HG03520 (cell line): ENCODE measurements around the gene PLPP4.

Source experiments
- ATAC-seq: cut with Tn5 transposase; IDR thresholded peaks from one replicate; pipeline ENCODE4 v1.9.1; 2021; ENCODE audit warnings: mild to moderate bottlenecking, moderate library complexity; ENCODE audit not compliant: unreplicated experiment

PLPP4 gene

GRCh38 chr10:120515741-120516140 lies 58.7 kb downstream of the PLPP4 start:
- ATAC-seq: no peak

DNA sequence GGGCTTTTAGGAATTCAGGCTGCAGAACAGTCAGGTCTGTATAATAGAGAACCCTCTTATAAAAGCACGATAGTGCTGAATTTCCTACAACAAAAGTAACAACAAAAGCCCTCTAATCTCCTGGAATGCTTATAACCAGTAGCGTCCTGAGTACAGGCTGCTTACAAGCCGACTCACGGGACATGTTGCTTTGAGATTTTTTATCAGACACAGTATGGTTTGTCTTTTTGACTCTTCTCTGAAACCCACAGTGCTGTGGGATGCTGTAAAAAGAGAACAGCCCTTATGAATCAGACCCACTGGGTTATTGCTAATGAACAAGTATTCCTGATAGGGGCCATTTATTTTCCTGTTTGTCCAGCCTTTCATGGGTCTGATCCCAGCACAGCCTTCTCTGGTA lies 59.4 kb downstream of the PLPP4 start:
- ATAC-seq: no peak

DNA sequence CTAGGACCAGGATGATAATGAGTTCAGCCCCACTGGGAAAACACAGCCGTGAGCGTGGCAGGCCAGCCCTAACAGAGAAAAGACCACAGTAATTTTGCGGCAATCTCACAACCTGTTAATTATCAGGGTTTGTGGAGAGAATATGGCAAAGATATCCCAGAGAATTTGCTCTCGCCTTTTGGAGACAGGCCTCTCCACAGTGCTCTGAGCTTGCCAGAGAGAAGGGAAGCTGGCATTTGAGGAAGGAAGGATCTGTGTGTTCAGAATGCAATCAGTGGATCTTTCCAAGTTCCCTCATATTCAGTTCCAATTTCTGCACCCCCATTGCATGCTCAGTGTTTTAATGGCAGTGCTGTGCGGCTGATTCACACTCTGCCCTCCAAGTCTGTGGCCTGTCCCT lies 60.2 kb downstream of the PLPP4 start:
- no peak for ATAC-seq

- no peak for ATAC-seq
These were observed 61.0 kb downstream of the PLPP4 start for GRCh38 chr10:120517881-120518484.

GRCh38 chr10:120521880-120522279 lies 64.9 kb downstream of the PLPP4 start:
- no peak for ATAC-seq

DNA sequence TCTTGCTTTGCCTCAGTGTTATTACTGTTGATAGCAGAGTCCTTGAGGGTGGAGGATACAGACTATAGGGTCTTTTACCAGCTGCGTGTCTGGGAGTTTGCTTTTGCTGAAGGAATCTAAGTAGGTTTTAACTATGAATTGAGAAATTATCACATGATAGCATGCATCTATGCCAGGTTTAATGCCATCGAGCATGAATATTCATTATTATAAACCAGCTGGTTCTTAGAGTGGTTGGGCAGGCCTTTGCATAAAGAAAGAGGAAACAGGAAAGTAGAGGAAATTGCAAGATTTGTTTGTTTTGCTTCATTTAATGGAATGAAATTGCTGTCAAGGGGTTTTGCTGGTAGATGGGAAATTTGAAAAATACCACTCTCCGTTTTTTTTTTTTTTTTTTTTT lies 70.7 kb downstream of the PLPP4 start:
- ATAC-seq: no peak

- no peak for ATAC-seq
These were observed 73.7 kb downstream of the PLPP4 start for GRCh38 chr10:120530699-120531098.

- no peak for ATAC-seq
These were observed 81.1 kb downstream of the PLPP4 start for GRCh38 chr10:120538091-120538490.

DNA sequence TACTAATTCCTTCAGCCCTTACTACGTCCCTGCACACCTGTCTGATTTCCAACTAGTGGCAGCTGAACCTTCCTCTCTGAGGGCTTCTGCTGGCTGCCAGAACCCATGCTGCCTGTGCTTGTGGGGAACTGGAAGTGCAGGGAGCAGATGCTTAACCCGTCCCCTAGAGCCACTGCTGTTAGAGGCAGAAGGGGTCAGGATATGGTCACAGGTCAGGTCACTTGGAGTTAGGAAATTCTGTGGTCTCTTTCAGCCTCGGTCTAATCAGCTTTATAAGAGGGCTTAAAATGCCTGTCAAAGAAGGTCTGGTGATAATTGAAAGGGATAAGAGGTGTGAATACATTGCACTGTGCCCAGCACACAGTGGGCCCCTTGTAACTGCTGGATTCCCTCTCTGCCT lies 82.0 kb downstream of the PLPP4 start:
- ATAC-seq: no peak

DNA sequence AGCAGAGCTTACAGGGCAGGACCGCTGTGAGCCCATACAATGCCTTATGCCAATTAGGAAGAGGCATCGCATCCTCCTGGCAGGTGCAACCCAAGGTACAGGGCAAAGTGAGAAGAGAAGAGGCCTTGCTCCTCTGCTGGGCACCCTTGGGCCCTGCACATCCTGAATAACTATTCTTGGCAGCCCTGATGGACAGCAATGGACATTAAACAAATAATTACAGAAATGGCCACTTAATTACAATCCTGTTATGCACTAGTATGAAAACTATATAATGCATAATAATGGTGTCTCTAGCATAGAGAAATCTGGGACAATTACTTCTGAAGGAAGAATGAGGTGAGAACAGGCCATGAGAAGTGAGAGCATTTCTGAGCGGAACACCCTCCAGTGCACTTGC lies 83.5 kb downstream of the PLPP4 start:
- no peak for ATAC-seq

GRCh38 chr10:120541984-120542383 lies 85.0 kb downstream of the PLPP4 start:
- ATAC-seq: no peak

GRCh38 chr10:120542591-120542990 lies 85.6 kb downstream of the PLPP4 start:
- no peak for ATAC-seq

GRCh38 chr10:120543291-120543690 lies 86.3 kb downstream of the PLPP4 start:
- ATAC-seq: no peak

GRCh38 chr10:120548210-120548609 lies 91.2 kb downstream of the PLPP4 start:
- ATAC-seq: no peak

DNA sequence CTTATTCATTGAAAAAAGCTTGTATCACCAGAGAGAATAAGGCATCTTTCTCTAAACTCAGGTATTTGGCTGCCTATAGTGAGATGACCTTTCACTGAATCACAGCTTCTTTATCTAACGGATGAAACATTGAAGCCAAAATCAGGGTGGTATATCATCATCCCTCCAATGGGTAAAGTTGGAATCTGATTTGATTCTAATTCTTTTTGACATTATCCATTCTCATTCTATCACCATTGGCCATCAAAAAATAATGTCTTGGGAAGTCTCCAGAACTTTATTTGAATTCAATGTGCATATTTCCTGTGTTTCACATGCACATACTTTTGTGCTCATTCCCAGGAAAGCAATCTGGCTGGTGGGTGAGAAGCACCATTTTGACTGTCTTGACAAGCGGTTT lies 95.2 kb downstream of the PLPP4 start:
- ATAC-seq: no peak

DNA sequence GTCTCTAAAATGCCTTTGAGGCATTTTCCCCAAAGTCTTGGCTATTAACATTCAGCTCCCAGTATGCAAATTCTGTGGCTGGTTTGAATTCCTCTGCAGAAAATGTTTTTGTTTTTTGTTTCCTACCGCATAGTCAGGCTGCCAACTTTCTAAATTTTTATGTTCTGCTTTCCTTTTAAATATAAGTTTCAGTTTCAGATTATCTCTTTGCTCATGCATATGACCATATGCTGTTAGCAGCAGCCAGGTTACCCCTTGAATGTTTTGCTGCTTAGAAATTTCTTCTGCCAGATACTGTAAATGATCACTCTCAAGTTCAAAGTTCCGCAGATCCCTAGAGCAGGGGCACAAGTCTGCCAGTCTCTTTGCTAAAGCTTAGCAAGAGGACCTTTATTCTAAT lies 96.9 kb downstream of the PLPP4 start:
- ATAC-seq: no peak

GRCh38 chr10:120555436-120555835 lies 98.4 kb downstream of the PLPP4 start:
- no peak for ATAC-seq

DNA sequence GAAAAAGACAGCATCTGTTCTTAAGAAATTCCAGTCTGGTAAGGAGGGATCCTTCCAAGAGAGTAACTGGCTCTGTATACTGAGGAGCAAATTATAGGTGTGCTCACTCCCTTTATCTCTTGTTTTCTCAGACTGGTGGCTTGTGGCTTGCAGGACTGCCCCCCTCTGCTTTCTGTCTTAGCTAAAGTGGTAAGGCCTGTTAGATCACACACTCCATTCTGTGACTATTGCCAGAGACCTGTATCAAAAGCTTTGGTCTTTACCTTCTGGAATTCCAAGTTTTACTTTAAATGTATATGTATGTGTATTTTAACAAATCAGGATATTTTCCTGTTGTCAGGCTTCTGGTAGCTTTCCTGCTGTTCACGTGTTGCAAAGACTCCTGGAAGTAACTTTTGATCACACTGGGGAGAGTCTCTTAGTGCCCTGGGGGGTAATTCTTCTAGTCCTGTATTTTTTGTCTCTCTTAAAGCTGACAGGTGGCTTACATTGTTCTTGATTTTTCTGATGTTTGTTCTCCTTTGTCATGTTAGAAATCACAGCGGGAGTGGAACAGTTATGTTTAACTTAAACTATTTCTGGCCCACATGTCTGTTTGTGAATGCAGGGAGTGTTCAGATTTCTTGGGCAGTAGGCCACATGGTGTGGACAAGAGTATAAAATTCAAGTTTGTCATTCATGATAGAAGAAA lies 99.0 kb downstream of the PLPP4 start:
- ATAC-seq: no peak

DNA sequence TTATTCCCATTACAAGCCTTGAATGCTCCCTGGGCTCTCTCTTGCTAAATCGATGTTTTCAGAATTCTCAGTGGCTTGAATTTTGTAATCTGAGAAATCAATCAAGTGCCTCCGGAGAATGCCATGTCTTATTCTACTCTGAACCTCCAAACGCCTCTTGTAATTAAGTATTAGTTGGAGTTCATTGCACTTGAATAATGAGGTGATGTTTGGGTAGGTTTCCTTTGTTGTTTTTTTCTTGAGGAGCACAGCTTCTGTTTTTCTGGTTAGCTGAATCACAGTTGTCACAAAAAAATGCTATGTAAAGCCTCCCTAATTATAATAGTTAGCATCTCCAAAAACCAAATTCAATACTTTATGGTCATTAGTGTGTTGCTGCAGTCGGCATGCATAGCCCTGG lies 100.3 kb downstream of the PLPP4 start:
- ATAC-seq: no peak

DNA sequence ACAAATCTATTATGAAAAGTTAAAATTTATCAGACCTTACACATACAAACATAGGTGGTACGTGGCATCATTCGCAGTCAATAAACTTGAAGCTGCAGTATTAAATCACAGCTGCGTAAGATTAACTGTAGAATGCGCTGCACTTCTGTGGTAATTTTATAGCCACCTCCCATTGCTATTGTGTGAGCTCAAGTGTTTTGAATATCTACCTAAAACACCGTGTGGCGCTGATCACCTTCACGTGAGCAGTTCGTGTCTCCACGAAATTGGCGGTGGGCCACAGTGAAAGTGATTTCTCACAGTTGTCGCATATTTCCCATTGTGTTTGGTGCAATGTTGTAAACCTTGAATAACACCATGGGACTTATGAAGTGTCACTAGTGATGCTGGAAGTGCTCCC lies 102.8 kb downstream of the PLPP4 start:
- ATAC-seq: no peak

DNA sequence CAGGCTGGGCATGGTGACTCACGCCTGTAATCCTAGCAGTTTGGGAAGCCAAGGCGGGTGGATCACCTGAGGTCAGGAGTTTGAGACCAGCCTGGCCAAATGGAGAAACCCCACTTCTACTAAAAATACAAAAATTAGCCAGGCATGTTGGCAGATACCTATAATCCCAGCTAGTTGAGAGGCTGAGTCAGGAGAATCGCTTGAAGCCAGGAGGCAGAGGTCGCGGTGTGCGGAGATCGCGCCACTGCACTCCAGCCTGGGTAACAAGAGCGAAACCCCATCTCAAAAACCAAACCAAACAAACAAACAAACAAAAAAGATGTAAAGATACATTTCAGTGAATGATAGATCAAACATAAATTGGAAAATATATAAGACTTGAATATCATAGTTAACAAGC lies 105.9 kb downstream of the PLPP4 start:
- no peak for ATAC-seq

- ATAC-seq: no peak
These were observed 113.4 kb downstream of the PLPP4 start for GRCh38 chr10:120570418-120570817.

DNA sequence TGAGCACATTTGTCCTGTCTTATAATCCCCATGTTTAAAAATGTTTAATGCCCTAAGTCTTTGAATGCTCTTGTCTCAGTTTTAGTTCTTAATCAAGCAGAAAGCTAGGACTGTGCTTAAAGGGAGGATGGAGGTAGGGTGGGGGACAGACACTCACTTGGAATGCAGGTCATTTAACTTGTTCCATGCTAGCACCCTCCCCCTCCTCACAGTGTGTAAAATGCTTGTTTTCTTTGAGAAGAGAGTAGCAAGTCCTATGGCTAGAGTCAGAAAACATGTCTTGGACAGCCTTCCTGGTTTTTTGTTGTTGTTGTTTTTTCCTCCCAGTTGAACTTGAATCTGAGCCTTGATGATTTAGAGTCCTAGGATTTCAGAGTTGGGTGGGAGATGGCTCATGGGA lies 114.2 kb downstream of the PLPP4 start:
- no peak for ATAC-seq
